OCI-LY1 (cell line): ENCODE data around the gene RALBP1.

Source experiments
- H2AFZ ChIP-seq: fragments of 200-600 bp; sonication (generic), shearing (Covaris generic); 2 replicates; pipeline ENCODE4 v1.6.0; 2014; ENCODE audit warnings: antibody characterized with exemption, mild to moderate bottlenecking, low read length
- H3F3A ChIP-seq: fragments of 200-600 bp; sonication (generic), shearing (Covaris generic); 2 replicates; pipeline ENCODE4 v1.6.0; 2014; ENCODE audit warnings: mild to moderate bottlenecking, antibody characterized with exemption, low read length, moderate library complexity; ENCODE audit not compliant: insufficient read depth
- H3K27ac ChIP-seq: fragments of 200-600 bp; sonication (generic); 2 replicates; pipeline ENCODE4 v1.5.1; 2014; ENCODE audit warnings: low read length, mixed run types, mild to moderate bottlenecking, low read depth; ENCODE audit not compliant: poor library complexity, severe bottlenecking
- H3K27me3 ChIP-seq: fragments of 200-600 bp; sonication (generic); 2 replicates; pipeline ENCODE4 v1.6.0; 2014; ENCODE audit warnings: antibody characterized with exemption, mild to moderate bottlenecking, low read length, moderate library complexity; ENCODE audit not compliant: insufficient read depth
- H3K36me3 ChIP-seq: fragments of 200-600 bp; sonication (generic); 2 replicates; pipeline ENCODE4 v1.6.1; 2014; ENCODE audit warnings: mild to moderate bottlenecking, antibody characterized with exemption, low read length, moderate library complexity, mixed read lengths; ENCODE audit not compliant: insufficient read depth
- H3K4me1 ChIP-seq: fragments of 200-600 bp; sonication (generic); 2 replicates; pipeline ENCODE4 v1.5.1; 2014; ENCODE audit warnings: mild to moderate bottlenecking, low read length, moderate library complexity; ENCODE audit not compliant: insufficient read depth, severe bottlenecking
- H3K4me2 ChIP-seq: fragments of 200-600 bp; sonication (generic), shearing (Covaris generic); 2 replicates; pipeline ENCODE4 v1.6.1; 2014; ENCODE audit warnings: low read length
- H3K4me3 ChIP-seq: fragments of 200-600 bp; sonication (generic); 2 replicates; pipeline ENCODE4 v1.5.1; 2014; ENCODE audit warnings: low read length, low read depth, mild to moderate bottlenecking, mixed read lengths; ENCODE audit not compliant: poor library complexity, severe bottlenecking
- H3K79me2 ChIP-seq: fragments of 200-600 bp; shearing (Covaris generic); 2 replicates; pipeline ENCODE4 v1.6.1; 2016; ENCODE audit warnings: mixed run types, low read length, mixed read lengths; ENCODE audit not compliant: insufficient read depth
- H3K9ac ChIP-seq: fragments of 200-600 bp; sonication (generic), shearing (Covaris generic); 2 replicates; pipeline ENCODE4 v1.6.1; 2014; ENCODE audit warnings: mild to moderate bottlenecking, low read length, mixed read lengths
- H3K9me2 ChIP-seq: fragments of 200-600 bp; sonication (generic), shearing (Covaris generic); 2 replicates; pipeline ENCODE4 v1.6.1; 2014; ENCODE audit warnings: low read depth, mild to moderate bottlenecking, low read length, mixed read lengths
- H3K9me3 ChIP-seq: fragments of 200-600 bp; shearing (Covaris generic); 2 replicates; pipeline ENCODE4 v1.6.1; 2014; ENCODE audit warnings: low read length, mixed read lengths
- H4K20me1 ChIP-seq: fragments of 200-600 bp; sonication (generic), shearing (Covaris generic); 2 replicates; pipeline ENCODE4 v1.6.0; 2016; ENCODE audit warnings: mild to moderate bottlenecking, low read length; ENCODE audit not compliant: insufficient read depth
- EZH2 ChIP-seq: fragments of 200-600 bp; sonication (generic), shearing (Covaris generic); IDR thresholded peaks from 2 replicates; pipeline ENCODE4 v1.8.0; 2017; ENCODE audit warnings: borderline replicate concordance, mixed run types, mild to moderate bottlenecking, antibody characterized with exemption, low read length, moderate library complexity, mixed read lengths
- TF ChIP-seq, protein P1 (sequence below): fragments of 200-600 bp; sonication (generic), shearing (Covaris generic); IDR thresholded peaks from 2 replicates; pipeline ENCODE4 v1.5.1; 2017; ENCODE audit warnings: mild to moderate bottlenecking, antibody characterized with exemption, low read length, moderate library complexity, mixed read lengths

Gene RALBP1

DNA sequence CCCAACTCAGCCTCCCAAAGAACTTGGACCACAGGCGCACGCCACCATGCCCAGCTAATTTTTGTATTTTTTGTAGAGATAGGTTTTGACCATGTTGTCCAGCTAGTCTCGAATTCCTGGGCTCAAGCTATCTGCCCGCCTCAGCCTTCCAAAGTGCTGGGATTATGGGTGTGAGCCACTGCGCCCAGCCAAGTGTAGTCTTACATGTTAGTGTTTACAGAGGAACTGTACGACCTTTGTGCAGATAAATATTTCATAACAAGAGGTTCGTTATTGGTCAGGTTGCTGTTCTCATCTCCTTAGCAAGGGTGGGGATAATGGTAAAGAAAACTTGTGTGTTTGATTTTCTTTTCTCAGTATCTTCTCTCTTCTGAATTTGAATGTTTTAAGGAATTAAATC is 46.5 kb downstream of the RALBP1 start:
- TF ChIP-seq, protein P1, sequence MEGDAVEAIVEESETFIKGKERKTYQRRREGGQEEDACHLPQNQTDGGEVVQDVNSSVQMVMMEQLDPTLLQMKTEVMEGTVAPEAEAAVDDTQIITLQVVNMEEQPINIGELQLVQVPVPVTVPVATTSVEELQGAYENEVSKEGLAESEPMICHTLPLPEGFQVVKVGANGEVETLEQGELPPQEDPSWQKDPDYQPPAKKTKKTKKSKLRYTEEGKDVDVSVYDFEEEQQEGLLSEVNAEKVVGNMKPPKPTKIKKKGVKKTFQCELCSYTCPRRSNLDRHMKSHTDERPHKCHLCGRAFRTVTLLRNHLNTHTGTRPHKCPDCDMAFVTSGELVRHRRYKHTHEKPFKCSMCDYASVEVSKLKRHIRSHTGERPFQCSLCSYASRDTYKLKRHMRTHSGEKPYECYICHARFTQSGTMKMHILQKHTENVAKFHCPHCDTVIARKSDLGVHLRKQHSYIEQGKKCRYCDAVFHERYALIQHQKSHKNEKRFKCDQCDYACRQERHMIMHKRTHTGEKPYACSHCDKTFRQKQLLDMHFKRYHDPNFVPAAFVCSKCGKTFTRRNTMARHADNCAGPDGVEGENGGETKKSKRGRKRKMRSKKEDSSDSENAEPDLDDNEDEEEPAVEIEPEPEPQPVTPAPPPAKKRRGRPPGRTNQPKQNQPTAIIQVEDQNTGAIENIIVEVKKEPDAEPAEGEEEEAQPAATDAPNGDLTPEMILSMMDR, result no peak
- TF ChIP-seq EZH2, result no peak
- Histone ChIP-seq H2AFZ (no peak overlapping the region), H3K4me2 (no peak overlapping the region)

DNA sequence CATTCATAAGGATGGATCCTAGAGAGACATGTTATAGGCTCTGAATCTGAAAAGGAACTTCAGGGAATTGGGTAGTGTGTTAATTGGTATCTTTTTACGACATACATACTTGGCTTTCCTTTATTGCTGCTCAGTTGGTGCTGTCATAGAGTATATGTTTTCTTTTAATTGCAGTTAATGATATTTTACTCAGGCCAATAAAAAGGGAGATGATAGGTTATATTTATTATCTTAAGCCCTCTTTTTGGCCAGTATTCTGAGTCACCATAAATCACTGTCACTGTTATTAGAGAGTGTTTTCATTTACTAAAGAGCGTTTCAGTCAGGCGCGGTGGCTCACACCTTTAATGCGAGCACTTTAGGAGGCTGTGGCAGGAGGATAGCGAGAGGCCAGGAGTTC is 47.6 kb downstream of the RALBP1 start:
- H3K27ac ChIP-seq, result no peak overlapping the region
- H3K4me2 ChIP-seq, result no peak overlapping the region
- no peaks in the 10 kb centered on the region for H3K79me2 ChIP-seq
- H3F3A ChIP-seq, result no peaks in the 10 kb centered on the region
- H3K4me3 ChIP-seq, result no peak overlapping the region
- H3K9me2 ChIP-seq, result no peaks in the 10 kb centered on the region
- H3K36me3 ChIP-seq, result peaks cover 81% of the 10 kb centered on the region
- no peak for TF ChIP-seq EZH2
- TF ChIP-seq, protein P1, result no peak
- H2AFZ ChIP-seq, result no peak overlapping the region
- H3K4me1 ChIP-seq, result no peaks in the 10 kb centered on the region
- no peaks in the 10 kb centered on the region for H3K27me3 ChIP-seq
- no peak overlapping the region for H3K9ac ChIP-seq
- H4K20me1 ChIP-seq, result no peaks in the 10 kb centered on the region
- H3K9me3 ChIP-seq, result peaks cover 5% of the 10 kb centered on the region

More for the DNA sequence above, 46.5 kb downstream of the RALBP1 start:
- Histone ChIP-seq H3K9me3 (no peaks in the 10 kb centered on the region; the same call in 1 of the 2 replicates), H3K9me2 (no peaks in the 10 kb centered on the region), H3K36me3 (peaks cover 80% of the 10 kb centered on the region), H3K27ac (no peak overlapping the region), H3K4me1 (no peaks in the 10 kb centered on the region), H3K79me2 (no peaks in the 10 kb centered on the region), H3K4me3 (no peak overlapping the region), H3K9ac (no peak overlapping the region), H4K20me1 (no peaks in the 10 kb centered on the region), H3K27me3 (no peaks in the 10 kb centered on the region), H3F3A (no peaks in the 10 kb centered on the region)

DNA sequence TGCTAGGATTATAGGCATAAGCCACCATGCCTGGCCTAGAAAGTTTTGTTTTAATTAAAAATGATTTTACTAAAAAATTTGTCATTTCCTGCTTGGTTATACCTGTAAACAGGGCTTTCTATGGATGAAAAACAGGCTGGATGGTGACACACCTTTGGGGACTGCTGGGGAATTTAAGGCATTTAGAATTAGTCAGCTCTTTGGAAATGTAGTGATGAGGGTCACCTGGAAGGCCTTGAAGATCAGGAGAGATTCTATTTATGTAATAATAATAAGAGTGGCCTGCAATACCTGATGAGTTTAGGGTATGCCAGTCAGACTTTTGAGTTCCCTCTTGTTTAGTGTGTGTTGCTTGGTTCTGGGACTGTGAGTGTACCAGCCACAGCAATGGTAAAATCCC is 51.1 kb downstream of the RALBP1 start:
- no peak for TF ChIP-seq EZH2
- TF ChIP-seq, protein P1, result no peak
- Histone ChIP-seq H3K9ac (no peak overlapping the region), H2AFZ (no peak overlapping the region), H3K27ac (no peak overlapping the region), H3K4me3 (no peak overlapping the region), H3F3A (no peaks in the 10 kb centered on the region), H3K9me3 (peaks cover 10% of the 10 kb centered on the region), H3K79me2 (no peaks in the 10 kb centered on the region), H3K4me1 (no peaks in the 10 kb centered on the region), H3K4me2 (no peak overlapping the region), H4K20me1 (no peaks in the 10 kb centered on the region), H3K9me2 (no peaks in the 10 kb centered on the region), H3K36me3 (peaks cover 98% of the 10 kb centered on the region), H3K27me3 (no peaks in the 10 kb centered on the region)
